Neuron (in vitro differentiated cells): ENCODE measurements around the gene GATAD2A.

Source experiments
- H2AFZ ChIP-seq: one replicate; pipeline ENCODE4 v1.6.1; 2013; ENCODE audit warnings: low read depth, mild to moderate bottlenecking, inconsistent platforms, low read length, moderate library complexity
- H3K27me3 ChIP-seq: one replicate; pipeline ENCODE4 v1.6.1; 2013; ENCODE audit warnings: low read length; ENCODE audit not compliant: insufficient read depth
- H3K36me3 ChIP-seq: one replicate; pipeline ENCODE4 v1.6.1; 2013; ENCODE audit warnings: low read length; ENCODE audit not compliant: insufficient read depth
- H3K4me1 ChIP-seq: one replicate; pipeline ENCODE4 v1.6.1; 2013; ENCODE audit warnings: low read length; ENCODE audit not compliant: insufficient read depth
- H3K4me3 ChIP-seq: 2 replicates; pipeline ENCODE4 v1.5.1; 2013; ENCODE audit warnings: mild to moderate bottlenecking, low read length, moderate library complexity
- H3K9me3 ChIP-seq: one replicate; pipeline ENCODE4 v1.6.1; 2013; ENCODE audit warnings: low read length

Gene GATAD2A

GRCh38 chr19:19420570-19421298, 15.3 kb downstream of the GATAD2A start:
- Histone ChIP-seq H3K9me3 (peaks cover 5% of the 10 kb centered on the region), H2AFZ (no peak overlapping the region), H3K36me3 (no peaks in the 10 kb centered on the region), H3K4me3 (no peak overlapping the region), H3K27me3 (no peaks in the 10 kb centered on the region), H3K4me1 (no peaks in the 10 kb centered on the region)

GRCh38 chr19:19421299-19421696, 15.8 kb downstream of the GATAD2A start:
- peaks cover 5% of the 10 kb centered on the region for H3K9me3 ChIP-seq
- no peaks in the 10 kb centered on the region for H3K27me3 ChIP-seq
- no peak overlapping the region for H3K4me3 ChIP-seq
- no peak overlapping the region for H2AFZ ChIP-seq
- H3K36me3 ChIP-seq = no peaks in the 10 kb centered on the region
- H3K4me1 ChIP-seq = no peaks in the 10 kb centered on the region

- Histone ChIP-seq H2AFZ (no peak overlapping the region), H3K27me3 (no peaks in the 10 kb centered on the region), H3K36me3 (no peaks in the 10 kb centered on the region), H3K4me3 (no peak overlapping the region), H3K9me3 (peaks cover 5% of the 10 kb centered on the region), H3K4me1 (no peaks in the 10 kb centered on the region)
Observed at GRCh38 chr19:19422156-19422555, 16.7 kb downstream of the GATAD2A start.

DNA sequence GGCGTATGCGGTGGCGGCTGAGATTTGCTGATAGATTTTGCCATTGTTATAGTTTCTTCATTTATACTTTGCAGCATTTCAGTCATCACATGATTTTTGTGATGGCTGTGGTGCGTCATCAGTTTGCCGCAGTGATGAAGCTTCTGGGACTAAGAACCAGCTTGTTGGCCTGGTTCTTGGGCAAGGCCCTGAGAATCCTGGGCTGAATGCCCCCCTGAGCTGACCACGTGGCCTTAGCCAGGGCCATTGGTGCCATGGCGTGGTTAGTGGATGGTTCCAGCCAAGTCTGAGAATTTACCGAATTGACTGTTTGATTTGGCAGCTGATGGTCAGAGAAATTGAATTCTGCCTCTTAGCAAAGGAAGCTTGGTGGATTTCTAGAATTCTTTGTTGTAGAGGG, 17.8 kb downstream of the GATAD2A start:
- H3K4me3 ChIP-seq = no peak overlapping the region
- no peaks in the 10 kb centered on the region for H3K4me1 ChIP-seq
- H2AFZ ChIP-seq = no peak overlapping the region
- H3K27me3 ChIP-seq = no peaks in the 10 kb centered on the region
- H3K9me3 ChIP-seq = peaks cover 5% of the 10 kb centered on the region
- no peaks in the 10 kb centered on the region for H3K36me3 ChIP-seq

DNA sequence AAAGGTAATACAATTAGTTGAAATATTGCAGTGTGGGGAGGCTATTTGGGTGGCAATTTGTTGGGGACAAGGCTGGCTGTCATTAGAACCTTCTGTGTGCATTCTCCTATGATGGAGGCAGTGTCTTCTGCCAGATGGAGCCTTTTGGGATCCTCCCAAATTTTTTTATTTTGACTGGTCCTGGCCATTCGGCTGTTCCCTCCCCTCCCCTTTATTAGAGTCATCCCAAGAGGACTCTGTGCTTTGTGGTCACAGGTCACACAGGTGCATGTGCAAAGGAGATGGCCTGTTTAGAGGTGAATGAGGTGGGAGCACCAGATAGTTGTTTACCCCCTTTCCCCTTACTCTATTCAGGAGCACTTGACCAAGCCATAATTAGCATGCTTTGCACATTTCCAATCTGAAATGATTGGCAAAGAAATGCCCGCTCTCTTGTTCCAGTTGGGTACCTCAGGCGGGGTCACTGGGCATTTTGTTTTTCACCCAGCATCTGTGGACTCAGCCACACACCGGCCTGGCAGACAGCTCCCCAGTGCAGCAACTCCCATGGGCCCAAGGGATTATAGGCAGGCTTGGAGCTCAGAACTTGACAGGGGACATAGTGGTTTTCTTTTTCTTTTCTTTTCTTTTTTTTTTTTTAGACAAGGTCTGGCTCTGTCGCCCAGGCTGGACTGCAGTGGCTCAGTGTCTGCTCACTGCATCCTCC, 19.8 kb downstream of the GATAD2A start:
- peaks cover 11% of the 10 kb centered on the region for H3K36me3 ChIP-seq
- H3K4me3 ChIP-seq = no peak overlapping the region
- H3K9me3 ChIP-seq = peaks cover 5% of the 10 kb centered on the region
- no peaks in the 10 kb centered on the region for H3K27me3 ChIP-seq
- no peaks in the 10 kb centered on the region for H3K4me1 ChIP-seq
- no peak overlapping the region for H2AFZ ChIP-seq

GRCh38 chr19:19426216-19426615, 20.7 kb downstream of the GATAD2A start:
- Histone ChIP-seq H2AFZ (no peak overlapping the region), H3K36me3 (peaks cover 16% of the 10 kb centered on the region), H3K4me1 (no peaks in the 10 kb centered on the region), H3K9me3 (peaks cover 5% of the 10 kb centered on the region), H3K4me3 (no peak overlapping the region), H3K27me3 (no peaks in the 10 kb centered on the region)

DNA sequence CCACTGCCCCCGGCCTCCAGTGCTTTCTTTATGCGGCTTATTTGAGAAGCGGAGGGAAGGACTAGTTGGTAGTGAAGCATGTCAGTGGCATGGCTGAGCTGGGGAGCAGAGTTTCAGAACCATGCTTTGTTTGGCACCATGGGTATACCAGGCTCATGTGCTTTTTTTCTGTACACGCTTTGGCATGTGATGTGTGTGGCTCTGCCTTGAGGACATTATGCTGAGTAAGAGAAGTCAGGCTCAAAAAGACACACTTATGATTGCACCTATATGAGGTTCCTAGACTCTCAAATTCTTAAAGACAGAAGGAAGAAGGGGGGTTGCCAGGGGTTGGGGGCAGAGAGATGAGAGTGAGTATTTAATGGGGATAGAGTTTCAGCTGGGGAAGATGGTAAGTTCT, 21.3 kb downstream of the GATAD2A start:
- H3K4me1 ChIP-seq = no peaks in the 10 kb centered on the region
- no peak overlapping the region for H2AFZ ChIP-seq
- H3K36me3 ChIP-seq = peaks cover 16% of the 10 kb centered on the region
- H3K9me3 ChIP-seq = peaks cover 5% of the 10 kb centered on the region
- H3K27me3 ChIP-seq = no peaks in the 10 kb centered on the region
- H3K4me3 ChIP-seq = no peak overlapping the region

- no peak overlapping the region for H2AFZ ChIP-seq
- no peaks in the 10 kb centered on the region for H3K27me3 ChIP-seq
- peaks cover 16% of the 10 kb centered on the region for H3K36me3 ChIP-seq
- H3K4me1 ChIP-seq = no peaks in the 10 kb centered on the region
- peaks cover 2% of the 10 kb centered on the region for H3K9me3 ChIP-seq
- no peak overlapping the region for H3K4me3 ChIP-seq
Observed at GRCh38 chr19:19427302-19427701, 21.8 kb downstream of the GATAD2A start.

- peaks cover 2% of the 10 kb centered on the region for H3K9me3 ChIP-seq
- no peaks in the 10 kb centered on the region for H3K4me1 ChIP-seq
- peaks cover 16% of the 10 kb centered on the region for H3K36me3 ChIP-seq
- no peak overlapping the region for H3K4me3 ChIP-seq
- H2AFZ ChIP-seq = no peak overlapping the region
- no peaks in the 10 kb centered on the region for H3K27me3 ChIP-seq
Observed at GRCh38 chr19:19427944-19428343, 22.5 kb downstream of the GATAD2A start.

DNA sequence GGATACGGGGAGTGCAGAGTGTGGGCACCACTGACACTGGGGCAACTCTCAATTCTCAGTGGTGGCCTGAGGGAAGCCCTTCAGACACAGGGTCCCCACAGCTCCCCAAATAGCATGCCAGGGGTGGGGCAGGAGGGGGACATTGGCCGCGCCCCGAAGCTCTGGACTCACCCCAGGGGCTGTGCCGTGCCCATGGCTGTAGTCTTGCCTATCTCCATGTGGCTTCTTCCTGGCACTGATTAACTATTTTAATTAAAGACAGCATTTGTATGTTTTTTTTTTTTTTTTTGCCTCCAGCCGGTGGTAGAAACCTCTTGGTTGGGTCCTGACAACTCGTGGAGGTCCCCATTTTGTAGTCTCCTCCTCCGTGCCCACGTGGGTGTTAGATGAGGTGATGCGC, 23.3 kb downstream of the GATAD2A start:
- Histone ChIP-seq H3K9me3 (peaks cover 2% of the 10 kb centered on the region), H3K4me3 (no peak overlapping the region), H3K36me3 (peaks cover 19% of the 10 kb centered on the region), H3K4me1 (no peaks in the 10 kb centered on the region), H2AFZ (no peak overlapping the region), H3K27me3 (no peaks in the 10 kb centered on the region)

- H3K27me3 ChIP-seq = no peaks in the 10 kb centered on the region
- no peak overlapping the region for H3K4me3 ChIP-seq
- peaks cover 19% of the 10 kb centered on the region for H3K36me3 ChIP-seq
- H3K4me1 ChIP-seq = no peaks in the 10 kb centered on the region
- H3K9me3 ChIP-seq = peaks cover 2% of the 10 kb centered on the region
- H2AFZ ChIP-seq = no peak overlapping the region
Observed at GRCh38 chr19:19429361-19429760, 23.9 kb downstream of the GATAD2A start.

- no peaks in the 10 kb centered on the region for H3K4me1 ChIP-seq
- H3K4me3 ChIP-seq = no peak overlapping the region
- H2AFZ ChIP-seq = no peak overlapping the region
- H3K36me3 ChIP-seq = peaks cover 33% of the 10 kb centered on the region
- H3K27me3 ChIP-seq = no peaks in the 10 kb centered on the region
- H3K9me3 ChIP-seq = peaks cover 2% of the 10 kb centered on the region
Observed at GRCh38 chr19:19432732-19433131, 27.3 kb downstream of the GATAD2A start.

DNA sequence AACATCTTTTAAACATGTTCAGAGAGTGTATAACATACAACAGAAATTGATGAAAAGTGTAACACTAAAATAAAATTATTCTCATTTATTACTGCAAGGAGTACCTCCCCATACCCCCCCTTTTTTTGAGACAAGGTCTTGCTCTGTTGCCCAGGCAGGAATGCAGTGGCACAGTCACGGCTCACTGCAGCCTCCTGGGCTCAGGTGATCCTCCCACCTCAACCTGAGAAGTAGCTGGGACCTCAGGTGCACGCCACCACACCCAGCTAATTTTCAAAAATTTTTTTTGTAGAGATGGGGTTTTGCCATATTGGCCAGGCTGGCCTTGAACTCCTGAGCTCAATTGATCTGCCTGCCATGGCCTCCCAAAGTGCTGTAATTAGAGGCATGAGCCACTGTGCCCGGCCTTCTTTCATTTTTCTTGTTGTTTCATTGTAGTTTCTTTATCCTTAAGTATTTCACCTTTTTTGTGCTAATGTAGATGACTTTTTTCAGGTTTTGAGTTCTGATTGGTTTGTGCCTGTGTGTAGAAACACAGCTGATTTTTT, 28.3 kb downstream of the GATAD2A start:
- no peak overlapping the region for H3K4me3 ChIP-seq
- no peak overlapping the region for H2AFZ ChIP-seq
- no peaks in the 10 kb centered on the region for H3K4me1 ChIP-seq
- peaks cover 33% of the 10 kb centered on the region for H3K36me3 ChIP-seq
- peaks cover 2% of the 10 kb centered on the region for H3K9me3 ChIP-seq
- no peaks in the 10 kb centered on the region for H3K27me3 ChIP-seq
